Measurements from ENCODE around the gene CHST7.

Gene CHST7

DNA sequence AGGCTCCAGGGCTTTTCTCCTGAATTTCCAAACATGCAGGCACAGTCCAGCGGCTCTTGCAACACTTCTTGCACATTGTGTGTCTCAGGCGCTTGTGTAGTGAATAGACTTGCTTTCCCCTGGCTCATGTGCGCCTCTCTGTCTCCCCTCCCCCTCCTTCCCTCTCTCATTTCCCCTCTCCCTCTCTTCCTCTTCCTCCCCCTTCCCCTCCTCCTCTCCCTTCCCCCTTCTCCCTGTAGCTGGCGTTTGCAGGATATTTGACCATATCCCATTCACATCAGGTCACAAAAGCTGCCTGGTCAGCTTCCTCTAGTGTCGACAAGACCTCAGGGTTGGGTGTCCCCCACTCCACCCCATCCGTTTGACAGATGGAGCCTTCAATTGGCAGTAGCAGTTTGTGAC lies 2.4 kb downstream of the CHST7 start:
- DNase-seq (ENCODE audit: low spot score), result no peak
- TF ChIP-seq, protein P1, sequence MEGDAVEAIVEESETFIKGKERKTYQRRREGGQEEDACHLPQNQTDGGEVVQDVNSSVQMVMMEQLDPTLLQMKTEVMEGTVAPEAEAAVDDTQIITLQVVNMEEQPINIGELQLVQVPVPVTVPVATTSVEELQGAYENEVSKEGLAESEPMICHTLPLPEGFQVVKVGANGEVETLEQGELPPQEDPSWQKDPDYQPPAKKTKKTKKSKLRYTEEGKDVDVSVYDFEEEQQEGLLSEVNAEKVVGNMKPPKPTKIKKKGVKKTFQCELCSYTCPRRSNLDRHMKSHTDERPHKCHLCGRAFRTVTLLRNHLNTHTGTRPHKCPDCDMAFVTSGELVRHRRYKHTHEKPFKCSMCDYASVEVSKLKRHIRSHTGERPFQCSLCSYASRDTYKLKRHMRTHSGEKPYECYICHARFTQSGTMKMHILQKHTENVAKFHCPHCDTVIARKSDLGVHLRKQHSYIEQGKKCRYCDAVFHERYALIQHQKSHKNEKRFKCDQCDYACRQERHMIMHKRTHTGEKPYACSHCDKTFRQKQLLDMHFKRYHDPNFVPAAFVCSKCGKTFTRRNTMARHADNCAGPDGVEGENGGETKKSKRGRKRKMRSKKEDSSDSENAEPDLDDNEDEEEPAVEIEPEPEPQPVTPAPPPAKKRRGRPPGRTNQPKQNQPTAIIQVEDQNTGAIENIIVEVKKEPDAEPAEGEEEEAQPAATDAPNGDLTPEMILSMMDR (IDR thresholded peaks at IDR 0.05; ENCODE audit: extremely low read depth, missing control alignments), result no peak

DNA sequence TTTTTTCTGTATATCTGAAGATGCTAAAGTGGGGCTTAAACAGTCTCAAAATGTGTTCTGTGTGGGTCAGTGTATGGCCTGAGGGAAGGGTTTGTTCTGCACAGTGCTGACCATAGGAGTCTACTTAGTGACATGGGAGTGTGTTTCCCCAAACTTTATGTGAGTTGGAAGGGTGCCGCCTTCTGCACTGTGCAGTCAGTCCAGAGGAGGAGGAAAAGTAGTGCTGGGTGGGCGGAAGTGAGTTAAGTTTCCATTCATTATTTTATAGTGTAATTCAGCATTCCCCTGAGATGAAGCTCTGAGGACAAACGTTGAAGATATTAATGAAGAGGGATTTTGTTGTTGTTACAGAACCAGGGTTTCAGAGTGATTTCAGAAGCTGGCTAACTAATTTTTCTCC lies 2.9 kb downstream of the CHST7 start:
- TF ChIP-seq, protein P1 (IDR thresholded peaks at IDR 0.05; ENCODE audit: extremely low read depth, missing control alignments), result no peak
- no peak for DNase-seq (ENCODE audit: low spot score)

DNA sequence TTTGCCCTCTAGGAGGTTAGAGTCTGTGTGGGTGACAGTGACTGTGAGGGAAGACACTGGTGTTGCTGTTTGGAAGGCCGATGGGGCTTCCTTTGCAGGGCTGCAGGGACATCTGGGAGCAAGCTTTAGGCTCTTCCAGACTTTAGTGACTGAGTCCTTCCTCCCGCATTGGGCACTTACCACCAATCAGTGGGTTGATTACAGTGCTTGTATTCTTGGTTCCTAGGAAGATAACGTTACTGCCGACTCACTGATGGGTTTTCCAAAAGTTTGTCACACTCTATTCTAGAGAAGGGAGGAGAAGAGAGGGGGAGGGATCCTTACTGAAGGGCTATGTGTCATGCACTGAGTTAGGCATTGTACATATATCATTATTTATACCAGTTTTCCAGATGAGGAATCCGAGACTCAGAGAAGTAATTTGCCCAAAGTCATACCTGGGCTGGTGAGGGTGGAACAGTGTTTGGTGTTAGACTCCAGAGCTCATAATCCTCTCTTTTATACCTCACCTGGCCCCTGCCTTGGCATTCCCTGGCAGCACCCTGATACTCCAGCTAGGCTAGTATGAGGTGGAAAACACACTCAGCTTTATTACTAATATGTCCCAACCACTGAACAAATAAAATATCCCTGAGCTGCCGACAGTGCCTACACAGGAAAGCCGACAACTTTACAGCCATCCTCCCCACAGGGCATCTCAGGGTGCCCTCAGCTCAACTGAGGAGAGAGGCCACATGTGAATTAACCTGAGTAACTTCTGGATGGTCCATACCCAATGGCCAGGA lies 3.8 kb downstream of the CHST7 start:
- DNase-seq (ENCODE audit: low spot score), result no peak
- TF ChIP-seq, protein P1 (IDR thresholded peaks at IDR 0.05; ENCODE audit: extremely low read depth, missing control alignments), result no peak

GRCh38 chrX:46579250-46579649 lies 5.7 kb downstream of the CHST7 start:
- TF ChIP-seq, protein P1 (IDR thresholded peaks at IDR 0.05; ENCODE audit: extremely low read depth, missing control alignments), result no peak
- DNase-seq (ENCODE audit: low spot score), result no peak

GRCh38 chrX:46580613-46581012 lies 7.0 kb downstream of the CHST7 start:
- TF ChIP-seq, protein P1 (IDR thresholded peaks at IDR 0.05; ENCODE audit: extremely low read depth, missing control alignments), result no peak
- no peak for DNase-seq (ENCODE audit: low spot score)

GRCh38 chrX:46582325-46582724 lies 8.8 kb downstream of the CHST7 start:
- no peak for DNase-seq (ENCODE audit: low spot score)
- TF ChIP-seq, protein P1 (IDR thresholded peaks at IDR 0.05; ENCODE audit: extremely low read depth, missing control alignments), result no peak

- no peak for DNase-seq (ENCODE audit: low spot score)
- TF ChIP-seq, protein P1 (IDR thresholded peaks at IDR 0.05; ENCODE audit: extremely low read depth, missing control alignments), result no peak
Observed at GRCh38 chrX:46582966-46583365, 9.4 kb downstream of the CHST7 start.

Measured in GM20000 (cell line).